Measurements from ENCODE around the gene CDH23.
A peak's percentile ranks its signal among the peaks of the same experiment; 100 is the strongest.
"Not testable (repeated sequence)": the region's sequence is repeated elsewhere in the genome, so short reads cannot be mapped to it uniquely, and the experiment has no call there.

Gene CDH23

DNA sequence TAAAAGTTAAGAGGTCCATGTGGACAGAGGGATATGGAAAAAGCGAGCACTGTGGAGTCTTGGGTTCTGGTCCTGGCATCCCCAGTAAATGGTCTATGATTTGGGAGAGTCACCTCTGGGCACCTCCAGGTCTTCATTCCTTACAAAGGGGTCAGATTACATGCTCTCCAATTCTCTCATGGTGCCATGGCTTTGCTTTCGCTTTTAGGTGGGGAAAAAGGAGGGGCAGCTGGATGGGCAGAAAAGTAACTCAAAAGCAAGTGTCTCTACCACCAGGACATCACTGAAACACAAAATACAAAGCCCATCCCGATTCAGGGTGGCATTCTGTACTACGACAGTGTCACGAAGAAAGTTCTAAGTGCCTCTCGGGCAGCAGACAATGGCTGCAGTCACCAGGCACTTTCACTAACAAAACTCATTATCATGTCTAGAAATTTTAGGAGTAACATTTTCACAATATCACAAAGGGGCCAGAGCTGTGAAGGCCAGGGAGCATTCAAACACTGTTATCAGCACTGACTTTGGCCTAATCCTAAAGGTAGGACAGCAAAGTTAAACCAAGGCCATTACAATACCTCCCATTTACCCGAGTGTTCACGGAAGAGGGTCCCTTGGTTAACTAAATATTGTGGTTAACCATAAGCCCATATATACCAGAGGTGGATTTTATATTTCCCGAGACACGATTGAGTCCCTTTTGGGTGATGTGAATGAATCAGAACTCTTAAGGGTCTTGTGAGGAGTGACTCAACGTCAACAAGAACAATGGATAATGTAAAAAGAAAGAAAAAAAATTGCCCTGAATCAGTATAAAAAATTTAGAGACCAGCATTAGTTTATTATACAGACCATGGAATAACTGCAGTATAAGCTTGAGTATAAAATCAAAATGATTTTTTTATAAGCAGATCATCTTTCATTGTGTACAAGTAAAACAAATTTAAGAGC lies 451.9 kb downstream of the CDH23 start:
- DNase-seq = no peak

- no peak for DNase-seq
These were observed 452.8 kb downstream of the CDH23 start for GRCh38 chr10:71849461-71849908.

- DNase-seq = no peak
These were observed 453.5 kb downstream of the CDH23 start for GRCh38 chr10:71850021-71850742.

DNA sequence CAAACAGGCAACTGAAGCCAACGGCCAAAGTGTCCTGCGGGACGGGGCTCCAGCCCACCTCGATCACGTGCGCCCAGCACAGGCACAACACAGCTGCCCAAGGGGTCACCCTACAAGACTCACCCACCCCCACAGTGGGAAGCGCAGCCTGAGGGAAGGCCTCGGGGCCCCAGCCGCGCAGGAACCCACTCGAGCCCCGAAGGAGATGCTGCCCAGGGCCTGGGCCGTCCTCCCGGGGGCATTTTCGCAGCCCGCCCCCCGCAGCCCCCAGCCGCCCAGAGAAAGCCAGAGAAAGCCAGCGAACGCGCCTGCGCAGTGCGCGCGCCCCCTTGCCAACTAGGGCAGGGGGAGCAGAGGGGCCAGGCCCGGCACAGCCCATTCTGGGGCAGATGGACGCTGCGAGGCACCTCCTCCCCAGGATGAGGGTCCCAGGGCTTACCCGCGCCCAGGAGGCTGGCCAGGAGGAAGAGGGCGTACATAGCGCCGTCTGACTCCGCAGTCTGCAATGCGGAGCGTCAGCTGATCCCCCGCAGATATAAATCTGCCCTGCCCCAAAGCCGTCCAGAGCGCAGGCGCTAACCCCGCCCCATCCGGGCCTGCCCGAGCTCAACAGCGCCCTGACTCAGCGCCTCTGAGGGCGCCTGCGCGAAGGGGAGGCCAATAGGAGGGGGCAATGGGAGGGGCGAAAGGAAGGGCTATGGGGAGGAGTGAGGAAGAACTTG lies 454.2 kb downstream of the CDH23 start, which contains the start of gene PSAP:
PSAP (minus strand) TSS at position 509 of the 722 bp plus-strand sequence; CDS start at position 479, 30 bp downstream.
- DNase-seq = peak; percentile 79 to 87

GRCh38 chr10:71851465-71852095 lies 454.9 kb downstream of the CDH23 start:
- DNase-seq = not testable (repeated sequence)

GRCh38 chr10:71852355-71852937 lies 455.7 kb downstream of the CDH23 start:
- DNase-seq = no peak

- DNase-seq = no peak
These were observed 457.3 kb downstream of the CDH23 start for GRCh38 chr10:71854031-71854430.

- DNase-seq = no peak
These were observed 459.9 kb downstream of the CDH23 start for GRCh38 chr10:71856619-71857018.

DNA sequence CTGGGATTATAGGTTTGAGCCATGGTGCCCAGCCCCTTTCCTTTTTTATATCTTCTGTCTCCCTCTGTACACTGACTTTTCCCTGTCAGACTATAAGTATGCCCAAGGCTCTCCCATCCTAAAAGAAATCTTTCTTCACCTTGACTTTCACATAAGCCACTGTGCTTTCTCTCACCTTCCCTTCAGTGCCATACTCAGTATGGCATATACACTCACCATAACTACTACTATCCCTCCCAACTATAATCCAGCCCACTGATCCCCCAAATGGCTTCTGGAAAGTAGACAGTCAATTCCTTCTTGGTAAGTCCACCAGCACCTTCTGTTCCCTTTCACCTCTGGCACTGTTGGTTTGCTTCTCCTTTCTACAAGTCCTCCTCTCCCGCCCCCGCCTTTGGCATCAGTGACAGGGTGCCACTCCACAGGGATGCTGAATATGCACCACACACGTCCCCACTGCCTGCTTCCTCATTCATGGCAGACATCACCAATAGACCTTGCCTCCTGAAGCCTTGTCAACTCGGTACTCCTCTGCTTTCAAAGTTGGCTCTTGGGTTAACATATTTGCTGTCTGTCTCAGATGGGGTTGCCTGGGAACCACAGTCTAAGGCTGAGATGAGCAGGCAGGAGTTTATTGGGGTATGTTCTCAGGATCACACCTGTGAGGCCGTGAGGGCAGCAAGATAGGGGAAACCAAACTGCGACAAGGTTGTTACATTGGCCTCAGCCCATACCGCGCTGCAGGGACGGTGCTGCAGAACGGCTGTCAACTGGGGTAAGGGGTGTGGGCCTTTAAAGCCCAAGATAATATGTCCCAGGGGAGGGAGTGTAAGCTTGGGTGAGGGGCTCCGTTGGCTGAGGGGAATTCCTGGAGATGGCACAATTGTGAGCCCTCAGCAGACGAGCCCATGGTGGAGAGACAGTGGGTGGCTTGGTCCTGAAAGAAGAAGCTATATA lies 461.5 kb downstream of the CDH23 start:
- DNase-seq = no peak

- DNase-seq = no peak
These were observed 463.7 kb downstream of the CDH23 start for GRCh38 chr10:71860243-71861029.

DNA sequence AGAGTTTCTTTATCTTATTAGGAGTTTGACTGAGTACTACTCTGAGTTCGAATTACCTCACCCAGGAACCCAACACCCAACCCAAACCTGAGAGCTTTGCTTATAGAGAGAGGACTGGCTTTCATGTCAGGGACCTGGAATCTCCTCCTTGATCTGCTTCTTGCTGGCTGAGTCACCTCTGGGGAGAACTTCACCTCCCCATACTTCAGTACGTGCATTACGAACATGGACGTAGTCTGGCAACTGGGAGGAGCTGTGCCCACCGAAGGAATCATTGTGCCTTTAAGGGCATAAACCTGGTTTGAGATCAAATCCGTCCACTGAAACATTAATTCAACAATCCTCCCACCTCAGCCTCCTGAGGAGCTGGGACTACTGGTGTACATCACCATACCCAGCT lies 466.5 kb downstream of the CDH23 start:
- no peak for DNase-seq

DNA sequence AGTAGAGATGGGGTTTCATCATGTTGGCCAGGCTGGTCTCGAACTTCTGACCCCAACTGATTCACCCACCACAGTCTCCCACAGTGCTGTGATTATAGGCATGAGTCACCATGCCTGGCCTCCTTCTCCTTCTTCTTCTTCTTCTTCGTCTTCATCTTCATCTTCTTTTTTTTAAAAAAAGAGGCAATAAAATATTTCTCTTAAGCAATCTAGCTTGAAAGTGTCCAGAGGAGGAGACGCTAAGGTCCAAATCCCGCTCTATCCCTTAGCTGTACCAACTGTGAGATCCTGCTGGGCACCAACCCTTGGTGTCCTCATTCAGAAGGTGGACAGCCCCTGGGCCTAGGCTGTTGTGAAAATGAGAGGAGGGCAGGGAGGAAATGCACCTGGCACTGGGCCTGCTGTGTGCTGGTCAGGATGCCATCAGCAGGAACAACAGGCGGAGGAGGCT lies 468.2 kb downstream of the CDH23 start:
- DNase-seq = no peak
